H1 (cell line): ENCODE results near the gene SYN1. TPM values are rescaled to one million over a fixed set of nuclear protein-coding genes. Genes with fewer than 3 reads are reported as not detected.
A peak's percentile ranks its signal among the peaks of the same experiment; 100 is the strongest.

Experiments used
- CTCF ChIA-PET: fragments of 300-600 bp; sonication (Branson Sonifier 250); formaldehyde crosslinking; loops from one replicate; lab custom pipeline; 2021; ENCODE audit not compliant: partially characterized antibody; lab: Charles Lee
- POLR2A ChIA-PET: fragments of 300-600 bp; sonication (Branson Sonifier 250); formaldehyde crosslinking; loops from one replicate; lab custom pipeline; 2021; ENCODE audit warnings: inconsistent platforms; ENCODE audit not compliant: partially characterized antibody; lab: Charles Lee
- DNase-seq, 2 experiments: peaks; one replicate each; pipeline versions ENCODE4 v3.0.0 to v3.0.0-alpha.2; 2010 to 2022; ENCODE audit warnings: low spot score in 2 of 2, low read depth in 1 of 2, mixed read lengths in 1 of 2
- FAIRE-seq: peaks from 2 replicates; lab custom pipeline; 2011; peaks lifted over from hg19 to GRCh38; lab: Jason Lieb, UNC
- H2AFZ ChIP-seq: 2 replicates; pipeline ENCODE4 v1.8.1; 2012; ENCODE audit warnings: low read length, inconsistent platforms
- H2AK5ac ChIP-seq: 2 replicates; pipeline ENCODE4 v1.6.1; 2013; ENCODE audit warnings: low read depth, low read length
- H2BK120ac ChIP-seq: replicated peaks from 2 replicates; pipeline ENCODE3; 2013; ENCODE audit warnings: low read depth, low read length, inconsistent platforms
- H2BK12ac ChIP-seq: 2 replicates; pipeline ENCODE4 v1.6.1; 2013; ENCODE audit warnings: low read depth, low read length
- H2BK15ac ChIP-seq: 2 replicates; pipeline ENCODE4 v1.6.1; 2013; ENCODE audit warnings: low read length
- H2BK20ac ChIP-seq: 2 replicates; pipeline ENCODE4 v1.6.1; 2013; ENCODE audit warnings: low read length
- H2BK5ac ChIP-seq: 2 replicates; pipeline ENCODE4 v1.6.1; 2013; ENCODE audit warnings: low read depth, low read length
- H3K14ac ChIP-seq: 2 replicates; pipeline ENCODE4 v1.6.1; 2013; ENCODE audit warnings: inconsistent platforms; ENCODE audit not compliant: insufficient read length
- H3K18ac ChIP-seq: 2 replicates; pipeline ENCODE4 v1.6.1; 2013; ENCODE audit warnings: low read length; ENCODE audit errors: extremely low read depth
- H3K23ac ChIP-seq: 2 replicates; pipeline ENCODE4 v1.6.1; 2013; ENCODE audit warnings: inconsistent platforms; ENCODE audit not compliant: insufficient read length
- H3K23me2 ChIP-seq: 2 replicates; pipeline ENCODE4 v1.6.1; 2013; ENCODE audit warnings: low read depth, low read length
- H3K27ac ChIP-seq: 2 replicates; pipeline ENCODE4 v1.6.1; 2011; ENCODE audit warnings: low read depth, low read length, inconsistent platforms
- H3K27me3 ChIP-seq, 4 experiments: replicated peaks in 1 of 4; 1 replicate in 1 of 4; 2 replicates in 3 of 4; pipeline versions ENCODE4 v1.6.1 to v1.8.1; 2011 to 2013; ENCODE audit warnings: low read length in 3 of 4, mild to moderate bottlenecking in 3 of 4, inconsistent platforms in 2 of 4, mixed read lengths in 2 of 4, moderate library complexity in 1 of 4; ENCODE audit not compliant: control insufficient read depth in 3 of 4, insufficient read depth in 3 of 4; ENCODE audit errors: extremely low read depth in 1 of 4
- H3K36me3 ChIP-seq, 4 experiments: 2 replicates each; pipeline versions ENCODE4 v1.6.1 to v1.8.1; 2011 to 2013; ENCODE audit warnings: mild to moderate bottlenecking in 4 of 4, low read length in 3 of 4, moderate library complexity in 2 of 4, control low read depth in 1 of 4, inconsistent platforms in 1 of 4; ENCODE audit not compliant: insufficient read depth in 4 of 4, control insufficient read depth in 2 of 4
- H3K4ac ChIP-seq: replicated peaks from 2 replicates; pipeline ENCODE3; 2013; ENCODE audit warnings: low read length, low read depth, mixed read lengths, inconsistent platforms; ENCODE audit not compliant: insufficient read length
- H3K4me1 ChIP-seq, 4 experiments: replicated peaks in 1 of 4; 1 replicate in 1 of 4; 2 replicates in 3 of 4; pipeline versions ENCODE4 v1.6.1 to v1.8.1; 2011 to 2013; ENCODE audit warnings: low read length in 3 of 4, inconsistent platforms in 2 of 4, mixed read lengths in 1 of 4; ENCODE audit not compliant: insufficient read depth in 4 of 4, control insufficient read depth in 3 of 4
- H3K4me2 ChIP-seq, 2 experiments: 2 replicates each; pipeline versions ENCODE4 v1.6.1 to v1.8.1; 2011 to 2013; ENCODE audit warnings: low read depth in 2 of 2, low read length in 2 of 2, control low read depth in 1 of 2, inconsistent platforms in 1 of 2, mild to moderate bottlenecking in 1 of 2; ENCODE audit not compliant: insufficient read depth in 1 of 2
- H3K4me3 ChIP-seq, 4 experiments: fragments of 200-600, 300-600 bp in 1 of 4; sonication (generic), shearing (Covaris generic), sonication (Bioruptor Twin) in 1 of 4; 2 replicates each; pipeline versions ENCODE4 v1.5.1 to v1.8.1; 2011 to 2016; ENCODE audit warnings: low read length in 4 of 4, low read depth in 3 of 4, control low read depth in 2 of 4, inconsistent platforms in 2 of 4, mild to moderate bottlenecking in 2 of 4, mixed read lengths in 1 of 4, moderate library complexity in 1 of 4; ENCODE audit not compliant: insufficient read depth in 2 of 4; ENCODE audit errors: extremely low read depth in 1 of 4
- H3K56ac ChIP-seq: replicated peaks from 2 replicates; pipeline ENCODE3; 2013; ENCODE audit warnings: low read depth, mild to moderate bottlenecking, mixed read lengths, low read length, inconsistent platforms; ENCODE audit not compliant: insufficient read length
- H3K79me1 ChIP-seq: 2 replicates; pipeline ENCODE4 v1.6.1; 2013; ENCODE audit warnings: low read depth, low read length, control low read depth
- H3K79me2 ChIP-seq, 2 experiments: 2 replicates each; pipeline versions ENCODE4 v1.6.1 to v1.8.1; 2012 to 2013; ENCODE audit warnings: low read length in 2 of 2, mild to moderate bottlenecking in 2 of 2, inconsistent platforms in 1 of 2; ENCODE audit not compliant: insufficient read depth in 2 of 2, control insufficient read depth in 1 of 2
- H3K9ac ChIP-seq, 4 experiments: replicated peaks in 1 of 4; 1 replicate in 1 of 4; 2 replicates in 3 of 4; pipeline versions ENCODE4 v1.6.1 to v1.8.1; 2011 to 2013; ENCODE audit warnings: low read depth in 3 of 4, low read length in 3 of 4, control low read depth in 2 of 4, mild to moderate bottlenecking in 2 of 4, moderate library complexity in 2 of 4, inconsistent platforms in 1 of 4; ENCODE audit errors: extremely low read depth in 1 of 4
- H3K9me3 ChIP-seq, 2 experiments: 2 replicates each; pipeline versions ENCODE4 v1.6.1 to v1.8.1; 2012 to 2013; ENCODE audit warnings: mild to moderate bottlenecking in 2 of 2, moderate library complexity in 2 of 2, control low read depth in 1 of 2, inconsistent platforms in 1 of 2, low read depth in 1 of 2, low read length in 1 of 2, mixed read lengths in 1 of 2; ENCODE audit not compliant: insufficient read depth in 2 of 2
- H4K20me1 ChIP-seq, 2 experiments: replicated peaks in 1 of 2; 2 replicates each; pipeline versions ENCODE3 to v1.8.1; 2011 to 2013; ENCODE audit warnings: inconsistent platforms in 2 of 2, low read length in 2 of 2, mild to moderate bottlenecking in 1 of 2; ENCODE audit not compliant: insufficient read depth in 2 of 2, control insufficient read depth in 1 of 2
- H4K5ac ChIP-seq: 2 replicates; pipeline ENCODE4 v1.6.1; 2013; ENCODE audit warnings: low read length, low read depth, mixed read lengths, inconsistent platforms; ENCODE audit not compliant: insufficient read length
- H4K8ac ChIP-seq: 2 replicates; pipeline ENCODE4 v1.8.0; 2013; ENCODE audit warnings: mild to moderate bottlenecking, moderate library complexity, low read length, inconsistent platforms; ENCODE audit not compliant: insufficient read depth; ENCODE audit errors: extremely low read depth
- H4K91ac ChIP-seq: replicated peaks from 2 replicates; pipeline ENCODE3; 2013; ENCODE audit warnings: low read length, mixed read lengths, inconsistent platforms; ENCODE audit not compliant: insufficient read length
- CREB1 ChIP-seq: IDR thresholded peaks from 2 replicates; pipeline ENCODE4 v1.6.1; 2012; ENCODE audit warnings: inconsistent platforms
- HDAC2 ChIP-seq, 2 experiments: fragments of 300-600 bp in 1 of 2; sonication (generic) in 1 of 2; IDR thresholded peaks; 2 replicates each; pipeline ENCODE4 v1.6.1; 2011 to 2012; ENCODE audit warnings: low read depth in 2 of 2, low read length in 2 of 2, mild to moderate bottlenecking in 2 of 2, moderate library complexity in 2 of 2, borderline replicate concordance in 1 of 2, inconsistent platforms in 1 of 2
- KDM5A ChIP-seq: fragments of 200-600 bp; IDR thresholded peaks from 2 replicates; pipeline ENCODE4 v1.7.1; 2012; ENCODE audit warnings: mild to moderate bottlenecking, low read length, inconsistent platforms, mixed read lengths
- POLR2A ChIP-seq, 2 experiments: IDR thresholded peaks; 1 replicate in 1 of 2; 2 replicates in 1 of 2; pipeline ENCODE4 v1.6.1; 2011; ENCODE audit warnings: low read depth in 2 of 2, low read length in 2 of 2, mild to moderate bottlenecking in 2 of 2; ENCODE audit errors: control extremely low read depth in 1 of 2
- WGBS, 2 experiments: shearing (Covaris generic) in 1 of 2; methylation state at CpG; one replicate each; pipeline versions ENCODE4 v1.1.6 to v1.1.7; 2013 to 2015; ENCODE audit warnings: low lambda C conversion rate in 2 of 2, mixed read lengths in 2 of 2, inconsistent platforms in 1 of 2, low coverage in 1 of 2, missing lambda C conversion rate in 1 of 2; ENCODE audit not compliant: insufficient replicate concordance in 2 of 2, insufficient coverage in 1 of 2, insufficient read length in 1 of 2; ENCODE audit errors: extremely low coverage in 1 of 2, missing lambda C conversion rate in 1 of 2; 5-methylcytosine and 5-hydroxymethylcytosine counted together
- polyA plus RNA-seq, 7 experiments: library from polyadenylated mRNA; depleted of rRNA in 3 of 7; stranded (reverse) in 5 of 7; unstranded in 2 of 7; fragments of >200 nt in 5 of 7; fragments of 200-250 nt in 2 of 7; gene quantifications; 1 replicate in 5 of 7; 2 replicates in 1 of 7; 4 replicates in 1 of 7; pipeline versions ENCODE4 v1.2.1 to v1.2.3, GENCODE V29; 2011 to 2013; ENCODE audit warnings: missing spikeins in 2 of 7, mixed read lengths in 2 of 7
- total RNA-seq: library from RNA; stranded (reverse); fragmentation: NEBNext Ultra II Directional; extraction: Animal tissue kit (Norgen Biotek cat#: 25700); gene quantifications from 2 replicates; pipeline ENCODE4 v1.2.1, GENCODE V29; 2021

Gene SYN1
- total and polyA plus RNA-seq, 2 of the 8 experiments (the other 6 are each of a cell fraction or from before 2014, with no cell fraction given) = 2.1 to 14.1 TPM

GRCh38 chrX:47649781-47650163 lies 30.1 kb upstream of the SYN1 start:
- H2AK5ac ChIP-seq = no peak overlapping the region
- H3K36me3 ChIP-seq = peaks cover 0 to 5% (median 1%) of the 10 kb centered on the region in 4 experiments; a peak in 1 of 8 replicates
- no peak overlapping the region for H4K8ac ChIP-seq
- H3K9ac ChIP-seq = peak overlapping the region in 3 of 4 experiments; percentile 74 to 88 (median 84); a peak in 5 of 7 replicates
- WGBS, 2 experiments = 4% methylated on average over 8 of the region's 11 CpGs; no CpG with 5 or more reads in 1 of the 2 experiments
- H3K79me2 ChIP-seq = peaks cover 4 to 18% of the 10 kb centered on the region in 2 experiments; a peak in 3 of 4 replicates
- peak overlapping the region; percentile 67 to 82 for H3K4me2 ChIP-seq
- ChIA-PET POLR2A (interaction anchor here (0.6 to 1.1 kb wide), 4 partner anchors 9 to 545 kb away, joined by 3 read pairs; no protein-coding TSS in a partner anchor), CTCF (interaction anchor here (0.6 kb wide), 1 partner anchor 152 kb away, joined by 3 read pairs; no protein-coding TSS in a partner anchor)
- no peak overlapping the region for H4K5ac ChIP-seq
- H2BK120ac ChIP-seq = no peak overlapping the region
- no peak overlapping the region for H3K23ac ChIP-seq
- H3K9me3 ChIP-seq = no peaks in the 10 kb centered on the region
- no peaks in the 10 kb centered on the region; the same call in 1 of the 2 replicates for H3K79me1 ChIP-seq
- H3K27ac ChIP-seq = no peak overlapping the region
- no peak overlapping the region for H2BK20ac ChIP-seq
- no peaks in the 10 kb centered on the region for H3K27me3 ChIP-seq
- H2BK15ac ChIP-seq = no peak overlapping the region
- H2AFZ ChIP-seq = no peak overlapping the region
- H3K14ac ChIP-seq = no peak overlapping the region
- no peak overlapping the region for H3K4ac ChIP-seq
- peaks cover 0 to 5% of the 10 kb centered on the region in 2 experiments for H4K20me1 ChIP-seq
- no peak overlapping the region for H2BK12ac ChIP-seq
- H2BK5ac ChIP-seq = no peak overlapping the region; the same call in 1 of the 2 replicates
- no peak for TF ChIP-seq HDAC2 (IDR thresholded peaks at IDR 0.05; ENCODE audit: borderline replicate concordance in 1 of 2, low read depth in 2 of 2, low read length in 2 of 2)
- no peak for TF ChIP-seq CREB1
- TF ChIP-seq KDM5A = no peak
- TF ChIP-seq POLR2A (IDR thresholded peaks at IDR 0.05; ENCODE audit: control extremely low read depth in 1 of 2, low read depth in 2 of 2, low read length in 2 of 2) = no peak
- no peak overlapping the region for H3K56ac ChIP-seq
- H4K91ac ChIP-seq = no peak overlapping the region
- peak overlapping the region; percentile 66 to 92 (median 76) for H3K4me3 ChIP-seq
- DNase-seq = no peak
- no peak for FAIRE-seq
- no peak overlapping the region for H3K18ac ChIP-seq
- peaks cover 0 to 6% (median 1%) of the 10 kb centered on the region in 4 experiments; a peak in 3 of 7 replicates for H3K4me1 ChIP-seq
- no peaks in the 10 kb centered on the region; the same call in 1 of the 2 replicates for H3K23me2 ChIP-seq
